ENCODE measurements around the gene INPP4A. TPM values are rescaled to one million over a fixed set of nuclear protein-coding genes. Genes with fewer than 3 reads are reported as not detected.

The INPP4A gene
- total RNA-seq, 4 donors from 2014 or later: 22.8 to 35.8 (median 25.4) TPM

DNA sequence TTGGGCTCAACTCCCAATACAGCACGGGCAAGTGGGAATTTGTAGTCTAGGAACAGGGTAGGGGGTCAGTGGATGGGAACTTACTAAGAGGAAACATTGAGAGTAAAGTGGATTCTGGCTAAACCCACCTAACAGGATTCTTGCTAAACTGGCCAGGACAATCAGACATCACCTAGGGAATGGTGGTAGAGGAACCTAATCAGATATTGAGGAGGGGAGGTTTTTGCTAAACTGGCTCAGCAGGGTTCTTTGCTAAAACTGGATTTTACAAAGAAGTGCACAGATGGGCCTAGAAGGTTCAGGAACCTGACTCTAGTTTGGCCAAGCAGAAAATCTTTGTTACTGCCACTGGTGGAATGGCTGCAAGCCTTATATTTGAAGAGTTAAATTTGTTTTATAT, 55.9 kb downstream of the INPP4A start:
- H3K36me3 ChIP-seq: no peaks in the 10 kb centered on the region
- intact Hi-C loops (cut with DNase I; ENCODE audit: low total_unique reads): no loop called here
- no peaks in the 10 kb centered on the region for H3K9me3 ChIP-seq
- no peak for DNase-seq
- H3K4me3 ChIP-seq: no peak overlapping the region
- no peak overlapping the region for H3K27ac ChIP-seq
- in situ Hi-C loops (cut with MboI; ENCODE audit: low pct_ligation_motif_present in 1 of 4, low pct_unique_long_range_greater_than_20kb in 1 of 4, low sequenced_read_pairs in 3 of 4): loop anchor here in 1 of 4 donors (25.0 kb wide), 1 partner anchor 88 kb away; no protein-coding TSS in a partner anchor
- TF ChIP-seq POLR2A (IDR thresholded peaks at IDR 0.05) (no peak), EP300 (IDR thresholded peaks at IDR 0.05; ENCODE audit: low read depth) (no peak), POLR2AphosphoS5 (IDR thresholded peaks at IDR 0.05) (no peak)
- TF ChIP-seq, protein P1, sequence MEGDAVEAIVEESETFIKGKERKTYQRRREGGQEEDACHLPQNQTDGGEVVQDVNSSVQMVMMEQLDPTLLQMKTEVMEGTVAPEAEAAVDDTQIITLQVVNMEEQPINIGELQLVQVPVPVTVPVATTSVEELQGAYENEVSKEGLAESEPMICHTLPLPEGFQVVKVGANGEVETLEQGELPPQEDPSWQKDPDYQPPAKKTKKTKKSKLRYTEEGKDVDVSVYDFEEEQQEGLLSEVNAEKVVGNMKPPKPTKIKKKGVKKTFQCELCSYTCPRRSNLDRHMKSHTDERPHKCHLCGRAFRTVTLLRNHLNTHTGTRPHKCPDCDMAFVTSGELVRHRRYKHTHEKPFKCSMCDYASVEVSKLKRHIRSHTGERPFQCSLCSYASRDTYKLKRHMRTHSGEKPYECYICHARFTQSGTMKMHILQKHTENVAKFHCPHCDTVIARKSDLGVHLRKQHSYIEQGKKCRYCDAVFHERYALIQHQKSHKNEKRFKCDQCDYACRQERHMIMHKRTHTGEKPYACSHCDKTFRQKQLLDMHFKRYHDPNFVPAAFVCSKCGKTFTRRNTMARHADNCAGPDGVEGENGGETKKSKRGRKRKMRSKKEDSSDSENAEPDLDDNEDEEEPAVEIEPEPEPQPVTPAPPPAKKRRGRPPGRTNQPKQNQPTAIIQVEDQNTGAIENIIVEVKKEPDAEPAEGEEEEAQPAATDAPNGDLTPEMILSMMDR (IDR thresholded peaks at IDR 0.05): no peak
- H3K27me3 ChIP-seq: no peaks in the 10 kb centered on the region
- 96% methylated on average over 1 of the region's 1 CpG; no CpG with 5 or more reads in 1 of the 2 donors for WGBS, 2 donors (ENCODE audit: low coverage in 1 of 2)
- peaks cover 21 to 33% (median 26%) of the 10 kb centered on the region in 4 donors for H3K4me1 ChIP-seq

DNA sequence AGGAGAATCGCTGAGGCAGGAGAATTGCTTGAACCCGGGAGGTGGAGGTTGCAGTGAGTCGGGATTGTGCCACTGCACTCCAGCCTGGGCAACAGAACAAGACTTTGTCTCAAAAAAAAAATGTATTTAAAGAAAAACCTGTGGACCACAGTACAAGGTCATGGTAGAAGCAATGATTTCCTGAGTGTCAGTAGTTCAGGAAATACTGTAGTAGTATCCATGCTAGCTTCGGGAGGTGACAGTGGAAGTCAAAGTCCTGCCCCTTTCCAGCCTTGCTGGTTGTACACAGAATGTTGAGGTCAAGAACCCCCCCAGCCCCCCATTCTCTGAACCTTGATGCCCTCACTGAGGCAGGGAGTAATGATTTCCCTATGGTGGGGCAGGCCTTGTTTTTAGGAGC, 56.6 kb downstream of the INPP4A start:
- in situ Hi-C loops (cut with MboI; ENCODE audit: low pct_ligation_motif_present in 1 of 4, low pct_unique_long_range_greater_than_20kb in 1 of 4, low sequenced_read_pairs in 3 of 4): loop anchor here in 1 of 4 donors (25.0 kb wide), 1 partner anchor 89 kb away; no protein-coding TSS in a partner anchor
- Histone ChIP-seq H3K36me3 (no peaks in the 10 kb centered on the region), H3K27ac (no peak overlapping the region), H3K27me3 (no peaks in the 10 kb centered on the region), H3K9me3 (no peaks in the 10 kb centered on the region), H3K4me1 (peaks cover 27 to 39% (median 33%) of the 10 kb centered on the region in 4 donors), H3K4me3 (no peak overlapping the region)
- DNase-seq: no peak
- intact Hi-C loops (cut with DNase I; ENCODE audit: low total_unique reads): no loop called here
- TF ChIP-seq POLR2AphosphoS5 (IDR thresholded peaks at IDR 0.05) (no peak), POLR2A (IDR thresholded peaks at IDR 0.05) (no peak), EP300 (IDR thresholded peaks at IDR 0.05; ENCODE audit: low read depth) (no peak)
- TF ChIP-seq, protein P1 (IDR thresholded peaks at IDR 0.05): no peak
- 93 to 98% methylated on average over 3 to 4 of the region's 4 CpGs for WGBS, 2 donors (ENCODE audit: low coverage in 1 of 2)

DNA sequence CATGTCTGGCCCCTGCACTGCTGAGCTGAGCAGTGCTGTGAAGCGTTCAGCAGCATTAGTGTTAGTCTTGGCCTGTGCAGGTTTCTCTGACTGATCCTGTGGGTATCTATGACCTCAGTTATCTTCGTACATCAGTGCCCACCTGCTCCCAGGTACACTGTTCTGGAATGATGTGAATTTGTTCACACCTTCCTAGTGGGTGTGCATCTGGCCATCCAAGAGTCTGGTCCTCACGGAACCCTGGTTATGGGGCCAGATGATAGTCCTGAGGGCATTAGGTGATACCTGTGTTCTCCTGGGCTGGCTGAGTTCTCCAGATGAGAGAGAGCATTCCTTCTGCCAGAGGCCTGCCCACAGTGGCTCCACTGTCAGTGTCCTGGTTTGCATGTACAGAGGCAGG, 57.2 kb downstream of the INPP4A start:
- in situ Hi-C loops (cut with MboI; ENCODE audit: low pct_ligation_motif_present in 1 of 4, low pct_unique_long_range_greater_than_20kb in 1 of 4, low sequenced_read_pairs in 3 of 4): loop anchor here in 1 of 4 donors (25.0 kb wide), 1 partner anchor 90 kb away; no protein-coding TSS in a partner anchor
- no peak for TF ChIP-seq POLR2A (IDR thresholded peaks at IDR 0.05)
- no peak for TF ChIP-seq EP300 (IDR thresholded peaks at IDR 0.05; ENCODE audit: low read depth)
- TF ChIP-seq POLR2AphosphoS5 (IDR thresholded peaks at IDR 0.05): no peak
- TF ChIP-seq, protein P1 (IDR thresholded peaks at IDR 0.05): no peak
- H3K4me1 ChIP-seq: peaks cover 28 to 46% (median 36%) of the 10 kb centered on the region in 4 donors
- no peak overlapping the region for H3K4me3 ChIP-seq
- no peak for DNase-seq
- H3K9me3 ChIP-seq: no peaks in the 10 kb centered on the region
- 98% methylated on average over 3 of the region's 3 CpGs; no CpG with 5 or more reads in 1 of the 2 donors for WGBS, 2 donors (ENCODE audit: low coverage in 1 of 2)
- peak overlapping the region in 3 of 4 donors; percentile 14 to 72 (median 24) for H3K27ac ChIP-seq
- intact Hi-C loops (cut with DNase I; ENCODE audit: low total_unique reads): no loop called here
- no peaks in the 10 kb centered on the region for H3K27me3 ChIP-seq
- no peaks in the 10 kb centered on the region for H3K36me3 ChIP-seq

DNA sequence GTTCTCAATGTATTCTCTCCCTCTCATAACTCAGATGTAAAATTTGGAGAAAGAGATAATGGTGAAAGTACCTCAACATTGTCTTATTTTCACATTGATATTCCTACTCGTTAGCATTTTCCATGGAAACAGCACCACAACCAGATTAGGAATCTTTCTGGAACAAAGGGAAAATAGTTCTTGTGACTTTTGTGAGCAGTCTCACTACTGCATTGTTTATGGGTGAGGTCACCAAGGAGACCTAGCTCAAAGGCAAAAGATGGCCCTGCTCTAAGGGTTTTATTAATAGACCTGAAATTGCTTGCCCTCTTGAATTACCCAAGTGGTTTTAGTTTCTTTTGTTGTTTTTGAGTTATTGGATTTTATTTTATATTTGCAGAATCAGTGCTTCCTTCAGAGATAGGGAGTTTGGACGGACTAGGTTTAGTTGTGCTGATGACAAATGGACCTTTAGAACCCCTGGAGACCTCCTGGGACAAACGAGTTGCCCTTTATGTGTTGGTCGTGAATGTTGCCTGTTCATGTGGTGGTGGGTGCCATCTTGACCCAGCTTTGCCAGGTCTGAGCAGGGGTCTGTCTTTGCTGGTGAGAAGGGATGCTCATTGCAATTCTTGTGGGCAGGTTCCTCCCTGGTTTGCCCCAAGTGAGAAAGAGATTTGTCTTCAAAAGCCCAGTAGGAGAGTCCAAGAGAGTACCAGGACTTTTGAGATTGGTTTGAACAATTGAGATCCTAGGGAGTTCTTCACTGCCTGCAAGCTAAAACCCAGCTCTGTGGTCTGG, 58.1 kb downstream of the INPP4A start:
- intact Hi-C loops (cut with DNase I; ENCODE audit: low total_unique reads) (no loop called here), in situ Hi-C loops (cut with MboI; ENCODE audit: low pct_ligation_motif_present in 1 of 4, low pct_unique_long_range_greater_than_20kb in 1 of 4, low sequenced_read_pairs in 3 of 4) (loop anchor here in 1 of 4 donors (25.0 kb wide), 1 partner anchor 90 kb away; no protein-coding TSS in a partner anchor)
- no peak for TF ChIP-seq POLR2A (IDR thresholded peaks at IDR 0.05)
- no peak for DNase-seq
- H3K36me3 ChIP-seq: no peaks in the 10 kb centered on the region
- H3K9me3 ChIP-seq: no peaks in the 10 kb centered on the region
- H3K4me3 ChIP-seq: no peak overlapping the region
- WGBS, 2 donors (ENCODE audit: low coverage in 1 of 2): 71 to 84% methylated on average over 2 to 4 of the region's 4 CpGs
- H3K4me1 ChIP-seq: peaks cover 28 to 53% (median 39%) of the 10 kb centered on the region in 4 donors
- peak overlapping the region in 3 of 4 donors; percentile 68 to 73 (median 72) for H3K27ac ChIP-seq
- H3K27me3 ChIP-seq: no peaks in the 10 kb centered on the region
